Hematopoietic multipotent progenitor cell treated with erythropoietin and hydrocortisone succinate and interleukin-3 and kit ligand, for 15 days (in vitro differentiated cells): Measurements from ENCODE around the gene RALGPS1.

Experiments
- DNase-seq: peaks from one replicate; pipeline ENCODE4 v3.0.0-alpha.2; 2015; ENCODE audit warnings: low spot score

The RALGPS1 gene

GRCh38 chr9:126906091-126906490, 8.5 kb upstream of the RALGPS1 start:
- DNase-seq = no peak

- no peak for DNase-seq
Observed at GRCh38 chr9:126907058-126907457, 7.5 kb upstream of the RALGPS1 start.

GRCh38 chr9:126915281-126915816, 767 bp downstream of the RALGPS1 start:
- no peak for DNase-seq

- no peak for DNase-seq
Observed at GRCh38 chr9:126915846-126916543, 1.4 kb downstream of the RALGPS1 start.

DNA sequence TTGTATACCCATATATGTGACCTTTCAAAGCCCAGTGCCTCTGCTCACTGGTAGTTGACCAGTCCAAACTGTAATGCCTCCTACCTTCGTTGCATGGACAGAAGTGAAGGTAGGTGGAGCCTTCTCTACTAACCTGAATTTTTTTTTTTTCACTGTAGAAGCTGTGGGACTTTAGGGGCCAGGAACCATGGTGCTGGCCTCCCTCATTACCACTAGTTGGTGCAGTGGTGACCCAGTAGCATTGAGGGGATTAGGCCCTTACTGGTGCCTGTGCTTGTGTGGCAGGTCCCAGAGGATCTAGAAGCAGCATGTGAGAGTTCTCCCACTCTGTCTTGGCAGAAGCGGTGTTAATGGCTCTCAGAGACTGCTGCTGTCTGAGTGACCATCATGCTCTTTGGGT, 2.3 kb downstream of the RALGPS1 start:
- no peak for DNase-seq

GRCh38 chr9:126919193-126919592, 4.6 kb downstream of the RALGPS1 start:
- DNase-seq = no peak

- no peak for DNase-seq
Observed at GRCh38 chr9:126925876-126926275, 11.3 kb downstream of the RALGPS1 start.

- DNase-seq = no peak
Observed at GRCh38 chr9:126926364-126926763, 11.8 kb downstream of the RALGPS1 start.

DNA sequence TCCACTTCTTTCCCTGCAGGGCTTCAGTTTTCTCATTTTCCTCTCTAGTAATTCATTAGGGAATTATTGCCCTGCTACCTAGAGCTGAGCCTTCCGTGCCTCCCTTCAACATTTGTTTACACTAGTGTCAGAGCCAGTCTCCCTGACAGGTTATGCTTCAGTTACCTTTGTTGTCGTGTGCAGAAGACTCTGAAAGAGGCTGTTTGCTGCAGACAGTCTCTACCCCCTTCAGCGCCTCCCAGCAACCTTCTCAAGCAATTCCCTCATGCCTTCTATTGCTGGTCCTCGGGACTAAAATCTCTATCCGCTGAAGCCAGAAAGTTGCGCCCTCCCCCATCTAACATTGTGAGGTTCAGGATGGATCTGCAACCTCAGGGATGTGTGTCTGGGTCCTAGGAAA, 12.8 kb downstream of the RALGPS1 start:
- DNase-seq = no peak

DNA sequence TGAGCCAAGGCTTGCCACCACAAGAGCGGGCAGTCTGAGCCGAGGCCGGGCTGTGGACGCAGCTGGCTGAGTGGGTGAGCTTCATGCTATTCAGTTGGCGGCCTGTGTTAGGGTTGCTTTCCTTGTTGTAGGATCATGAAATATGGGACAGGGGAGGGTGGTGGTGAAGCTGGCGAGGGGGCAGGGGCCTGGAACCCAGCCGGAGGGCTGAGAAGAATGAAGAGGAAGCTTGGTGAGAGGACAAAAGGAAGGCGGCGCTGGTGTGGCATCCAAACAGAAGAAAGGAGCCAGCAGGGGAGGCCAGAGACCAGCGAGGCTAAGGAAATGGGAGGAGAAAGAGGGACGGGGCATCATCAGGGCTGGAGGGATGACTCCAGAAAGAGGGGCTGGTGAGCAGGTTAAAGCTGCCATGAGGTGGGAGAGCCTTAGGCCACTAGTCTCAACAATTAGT, 18.3 kb downstream of the RALGPS1 start:
- DNase-seq = no peak

DNA sequence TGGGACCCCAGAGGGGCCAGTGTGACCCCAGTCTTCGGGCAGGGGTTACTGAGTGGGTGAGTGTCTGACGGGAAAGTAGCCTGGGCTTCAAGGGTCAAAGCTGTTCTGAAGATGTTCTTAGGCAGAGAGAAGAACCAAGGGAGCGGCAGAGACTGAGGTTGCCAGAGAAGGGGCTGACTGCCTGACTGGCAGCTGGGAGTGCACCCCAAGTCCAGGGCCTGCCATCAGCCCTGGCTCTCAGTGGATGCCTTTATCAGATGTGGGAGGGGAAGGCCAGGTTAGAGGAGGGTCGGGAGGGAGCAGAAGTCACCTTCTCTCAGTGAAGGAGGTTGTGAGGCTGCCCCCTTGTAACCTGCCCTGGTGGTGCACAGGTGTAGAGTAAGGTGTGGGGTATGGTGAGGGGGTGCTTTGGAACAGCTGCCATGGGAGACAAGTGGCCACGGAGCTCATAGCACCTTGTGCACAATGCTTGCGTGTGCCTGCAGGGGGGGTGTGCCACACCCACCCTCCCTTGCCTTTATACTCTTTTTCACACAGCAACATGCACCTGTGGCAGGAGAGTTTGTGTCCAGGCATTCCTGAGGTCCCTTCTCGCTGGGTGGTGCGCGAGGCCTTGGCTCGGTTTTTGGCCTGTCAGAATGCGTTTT, 18.9 kb downstream of the RALGPS1 start:
- DNase-seq = no peak

DNA sequence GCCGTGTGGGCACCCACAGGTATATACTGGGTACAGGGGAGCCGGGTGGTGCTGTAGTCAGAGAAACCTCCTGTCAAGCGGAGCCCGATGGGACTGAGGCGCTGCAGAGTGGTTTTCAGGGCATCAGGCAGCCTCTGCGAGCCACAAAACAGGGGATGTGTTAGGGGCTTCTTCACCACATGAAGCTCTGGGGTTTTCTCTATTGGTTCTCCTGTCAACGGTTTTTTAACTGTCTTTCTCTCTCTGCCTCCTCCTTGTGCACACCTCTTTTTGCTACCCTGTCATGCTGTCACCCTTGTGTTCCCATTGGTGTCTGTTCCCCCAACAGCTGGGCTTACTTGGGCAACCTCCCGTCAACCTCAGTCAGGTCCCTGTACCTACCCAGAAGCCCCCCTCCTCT, 19.9 kb downstream of the RALGPS1 start:
- DNase-seq = no peak

- DNase-seq = no peak
Observed at GRCh38 chr9:126935630-126936029, 21.0 kb downstream of the RALGPS1 start.

DNA sequence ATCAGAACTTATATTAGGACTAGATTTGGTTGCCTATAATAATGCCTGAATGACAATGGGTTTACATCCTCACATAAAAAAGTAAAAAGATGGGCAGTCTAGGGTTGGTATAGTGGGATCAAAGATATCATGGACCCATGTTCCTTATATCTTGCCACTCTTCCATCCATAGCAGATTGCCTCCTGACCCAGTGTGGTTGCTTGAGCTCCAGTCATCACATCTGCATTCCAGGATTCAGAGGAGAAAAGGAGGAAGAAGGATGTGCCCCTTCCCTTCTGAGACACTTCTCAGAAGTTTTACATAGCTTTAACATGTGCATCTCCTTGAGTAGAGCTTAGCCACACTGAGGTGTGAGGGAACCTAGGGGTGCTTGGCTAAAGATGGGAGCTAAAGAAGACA, 22.9 kb downstream of the RALGPS1 start:
- DNase-seq = no peak

DNA sequence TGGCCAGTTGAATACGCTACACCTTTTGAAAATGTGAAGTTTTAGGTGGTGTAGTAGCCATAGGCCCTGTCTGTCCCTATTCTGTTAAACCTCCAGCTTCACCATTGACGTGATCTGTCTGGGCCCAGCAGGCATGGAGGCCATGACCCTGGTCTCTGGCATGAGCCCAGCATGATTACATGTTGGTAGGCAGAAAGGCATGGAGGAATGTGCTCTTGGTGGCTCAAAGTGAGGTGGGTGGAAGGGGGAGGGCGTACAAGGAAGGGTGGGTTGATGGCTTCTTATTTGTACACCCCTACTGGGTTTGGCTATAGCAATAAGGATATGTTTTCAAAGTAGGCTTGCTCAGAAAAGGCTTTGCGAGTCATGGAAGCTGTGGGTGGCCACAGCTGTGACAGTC, 23.7 kb downstream of the RALGPS1 start:
- no peak for DNase-seq

DNA sequence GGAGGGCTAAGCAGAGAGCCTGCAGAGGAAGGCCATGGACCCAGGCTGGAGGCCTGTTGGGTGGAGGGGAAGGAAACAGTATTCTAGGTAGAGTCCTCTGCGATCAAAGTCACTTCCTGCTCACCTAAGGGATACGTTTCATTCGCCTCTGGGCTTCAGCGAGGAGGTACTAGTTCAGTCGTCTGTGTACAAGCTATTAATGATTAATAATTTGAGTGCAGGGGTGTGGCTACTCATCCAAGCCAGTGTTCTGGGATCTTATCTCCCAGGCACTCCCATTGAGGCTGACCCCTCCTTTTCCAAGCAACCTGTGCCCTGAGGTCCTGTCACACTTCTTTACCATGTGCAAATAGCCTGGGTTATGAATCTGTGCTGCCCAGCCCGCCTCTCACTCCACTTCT, 25.2 kb downstream of the RALGPS1 start:
- DNase-seq = no peak

GRCh38 chr9:126942399-126942798, 27.8 kb downstream of the RALGPS1 start:
- no peak for DNase-seq

DNA sequence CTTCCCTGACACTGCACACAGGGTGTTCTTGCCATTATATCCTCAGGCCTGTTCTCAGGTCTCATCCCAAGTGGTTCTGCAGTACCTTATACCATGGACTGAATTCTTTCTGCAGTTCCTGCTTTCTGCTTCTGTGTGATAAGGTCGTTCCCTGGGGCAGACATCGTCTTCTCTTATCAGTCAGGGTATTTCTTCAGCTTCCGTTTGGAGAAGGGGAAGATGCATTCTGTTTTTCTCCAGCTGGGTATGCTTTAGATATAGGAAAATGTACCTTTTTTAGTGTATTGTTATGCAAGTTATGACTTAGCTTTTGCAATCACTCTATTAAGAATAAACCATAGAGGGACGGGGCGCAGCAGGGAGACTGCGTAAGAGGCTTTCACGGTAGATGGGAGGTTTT, 31.1 kb downstream of the RALGPS1 start:
- no peak for DNase-seq

- no peak for DNase-seq
Observed at GRCh38 chr9:126947529-126947928, 32.9 kb downstream of the RALGPS1 start.

- no peak for DNase-seq
Observed at GRCh38 chr9:126952205-126952977, 37.8 kb downstream of the RALGPS1 start.

DNA sequence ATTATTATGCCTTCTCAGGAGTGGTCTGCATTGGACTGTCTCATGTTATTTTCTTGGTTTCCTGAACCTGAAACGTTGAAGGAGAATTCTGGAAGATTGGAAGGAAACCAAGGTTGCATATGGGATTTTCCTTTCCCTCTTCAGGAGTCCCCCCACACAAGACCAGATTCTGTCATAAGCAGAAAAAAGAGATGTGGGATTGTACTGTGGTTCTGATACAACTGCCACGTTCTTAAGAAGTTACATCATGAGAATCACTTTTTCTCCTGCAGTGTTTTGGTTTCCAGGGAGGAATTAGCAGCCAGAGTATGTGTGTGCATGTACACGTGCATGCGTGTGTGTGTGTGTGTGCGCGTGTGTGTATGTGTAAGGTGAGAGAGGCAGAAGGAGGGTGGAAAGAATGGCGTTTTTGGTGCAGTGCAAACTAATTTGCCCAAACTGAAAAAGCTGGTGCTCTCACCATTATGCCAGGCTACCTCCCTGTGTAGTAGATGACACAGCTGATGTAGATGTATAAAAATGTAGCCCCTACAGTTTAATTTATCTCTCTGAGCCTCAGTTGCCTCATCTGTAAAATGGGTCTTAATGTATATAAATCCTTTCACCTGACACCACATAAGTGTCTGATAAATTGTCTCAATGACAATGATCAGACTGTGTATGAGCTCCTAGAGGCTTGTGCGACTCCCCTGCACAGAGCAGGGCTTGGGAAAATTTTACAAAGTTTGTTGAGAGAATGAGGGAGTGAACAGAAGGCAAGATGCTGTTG, 38.6 kb downstream of the RALGPS1 start:
- DNase-seq = no peak

- no peak for DNase-seq
Observed at GRCh38 chr9:126955811-126956210, 41.2 kb downstream of the RALGPS1 start.
